Keratinocyte (primary cell): ENCODE measurements around the gene ANKRD33. TPM values are rescaled to one million over a fixed set of nuclear protein-coding genes. Genes with fewer than 3 reads are reported as not detected.

Experiments used
- DNase-seq: peaks from one replicate; pipeline ENCODE4 v3.0.0-alpha.2; 2011; ENCODE audit warnings: low read depth, missing footprints, low spot score
- FAIRE-seq: peaks from 2 replicates; lab custom pipeline; 2011; peaks lifted over from hg19 to GRCh38; lab: Jason Lieb, UNC
- H2AFZ ChIP-seq: 2 replicates; pipeline ENCODE4 v1.6.0; 2012; ENCODE audit warnings: low read length, control low read depth, inconsistent platforms; ENCODE audit not compliant: control insufficient read depth
- H3K27ac ChIP-seq: 2 replicates; pipeline ENCODE4 v1.5.1; 2011; ENCODE audit warnings: low read length; ENCODE audit not compliant: control insufficient read depth, insufficient read depth
- H3K27me3 ChIP-seq: 3 replicates; pipeline ENCODE4 v1.6.0; 2011; ENCODE audit warnings: low read length; ENCODE audit not compliant: control insufficient read depth, insufficient read depth; ENCODE audit errors: extremely low read depth
- H3K36me3 ChIP-seq, 2 experiments: 2 replicates in 1 of 2; 3 replicates in 1 of 2; pipeline ENCODE4 v1.5.1; 2011; ENCODE audit warnings: low read length in 2 of 2, mild to moderate bottlenecking in 1 of 2; ENCODE audit not compliant: control insufficient read depth in 2 of 2, insufficient read depth in 2 of 2; ENCODE audit errors: extremely low read depth in 1 of 2
- H3K4me1 ChIP-seq: 3 replicates; pipeline ENCODE4 v1.5.1; 2011; ENCODE audit warnings: low read length; ENCODE audit not compliant: control insufficient read depth, insufficient read depth; ENCODE audit errors: extremely low read depth
- H3K4me2 ChIP-seq: 3 replicates; pipeline ENCODE4 v1.6.0; 2011; ENCODE audit warnings: low read depth, low read length; ENCODE audit not compliant: control insufficient read depth, insufficient read depth; ENCODE audit errors: extremely low read depth
- H3K4me3 ChIP-seq, 3 experiments: fragments of 200-600 bp in 1 of 3; sonication (generic) in 1 of 3; 2 replicates in 2 of 3; 3 replicates in 1 of 3; pipeline ENCODE4 v1.5.1; 2011 to 2016; ENCODE audit warnings: low read length in 3 of 3, mild to moderate bottlenecking in 3 of 3, control low read depth in 2 of 3, inconsistent platforms in 1 of 3, low read depth in 1 of 3, mixed read lengths in 1 of 3, mixed run types in 1 of 3, moderate library complexity in 1 of 3; ENCODE audit not compliant: control insufficient read depth in 2 of 3, insufficient read depth in 2 of 3; ENCODE audit errors: extremely low read depth in 1 of 3
- H3K79me2 ChIP-seq: 2 replicates; pipeline ENCODE4 v1.6.0; 2012; ENCODE audit warnings: low read length; ENCODE audit not compliant: control insufficient read depth, insufficient read depth
- H3K9ac ChIP-seq: 3 replicates; pipeline ENCODE4 v1.6.0; 2011; ENCODE audit warnings: low read length; ENCODE audit not compliant: control insufficient read depth, insufficient read depth; ENCODE audit errors: extremely low read depth
- H3K9me1 ChIP-seq: 3 replicates; pipeline ENCODE4 v1.6.0; 2011; ENCODE audit warnings: low read length; ENCODE audit not compliant: control insufficient read depth, insufficient read depth; ENCODE audit errors: extremely low read depth
- H3K9me3 ChIP-seq: 2 replicates; pipeline ENCODE4 v1.5.1; 2012; ENCODE audit warnings: low read depth, low read length; ENCODE audit not compliant: control insufficient read depth
- H4K20me1 ChIP-seq: 3 replicates; pipeline ENCODE4 v1.6.0; 2011; ENCODE audit warnings: low read length; ENCODE audit not compliant: control insufficient read depth, insufficient read depth; ENCODE audit errors: extremely low read depth
- CTCF ChIP-seq, 3 experiments: IDR thresholded peaks in 1 of 3; conservative IDR thresholded peaks in 1 of 3; optimal IDR thresholded peaks in 1 of 3; 2 replicates in 2 of 3; 3 replicates in 1 of 3; pipeline versions ENCODE3 to v1.5.1; 2011; ENCODE audit warnings: low read length in 3 of 3, mild to moderate bottlenecking in 3 of 3, moderate library complexity in 2 of 3, control low read depth in 1 of 3, inconsistent platforms in 1 of 3; ENCODE audit not compliant: insufficient read depth in 2 of 3; ENCODE audit errors: extremely low read depth in 1 of 3
- EZH2 ChIP-seq: IDR thresholded peaks from one replicate; pipeline ENCODE4 v1.6.1; 2012; ENCODE audit warnings: inconsistent platforms, mild to moderate bottlenecking, low read length, moderate library complexity
- dilution Hi-C: fragments of 300-500 bp; cut with MboI; formaldehyde crosslinking; loops from one replicate; pipeline ENCODE4 v1.7.0; 2020; ENCODE audit warnings: low sequenced_read_pairs; ENCODE audit not compliant: extremely low pct_ligation_motif_present
- polyA plus RNA-seq, 5 experiments: library from polyadenylated mRNA; depleted of rRNA in 3 of 5; stranded (reverse) in 3 of 5; stranded (forward) in 1 of 5; unstranded in 1 of 5; fragments of >200 nt; gene quantifications; 1 replicate in 1 of 5; 2 replicates in 3 of 5; 3 replicates in 1 of 5; pipeline versions ENCODE4 v1.2.1 to v1.2.3, GENCODE V29; 2011 to 2012; ENCODE audit warnings: missing spikeins in 2 of 5, low read depth in 1 of 5, low replicate concordance in 1 of 5

The ANKRD33 gene
- polyA plus RNA-seq, 1 donor (not counting 4 experiments of a cell fraction or from before 2014, with no cell fraction given), result not detected

GRCh38 chr12:51937926-51938325 lies 50.0 kb downstream of the ANKRD33 start:
- Histone ChIP-seq H3K9ac (no peak overlapping the region), H3K27ac (no peak overlapping the region), H3K27me3 (no peaks in the 10 kb centered on the region), H4K20me1 (no peaks in the 10 kb centered on the region), H3K9me1 (no peaks in the 10 kb centered on the region), H3K4me2 (no peak overlapping the region), H3K9me3 (no peaks in the 10 kb centered on the region), H2AFZ (no peak overlapping the region), H3K79me2 (no peaks in the 10 kb centered on the region), H3K4me1 (peaks cover 34% of the 10 kb centered on the region), H3K4me3 (no peak overlapping the region), H3K36me3 (no peaks in the 10 kb centered on the region)
- FAIRE-seq, result no peak
- no peak for DNase-seq
- dilution Hi-C loops, result no loop called here
- TF ChIP-seq CTCF (optimal IDR thresholded peaks at IDR 0.05 in 1 of 3, IDR thresholded peaks at IDR 0.05 in 1 of 3, conservative IDR thresholded peaks at IDR 0.05 in 1 of 3; ENCODE audit: extremely low read depth in 1 of 3, insufficient read depth in 2 of 3, low read length in 3 of 3), result no peak
- no peak for TF ChIP-seq EZH2

GRCh38 chr12:51938726-51939125 lies 50.8 kb downstream of the ANKRD33 start:
- peak; percentile 79 for FAIRE-seq
- Histone ChIP-seq H3K9me3 (no peaks in the 10 kb centered on the region), H4K20me1 (no peaks in the 10 kb centered on the region), H3K9me1 (no peaks in the 10 kb centered on the region), H3K4me1 (peaks cover 34% of the 10 kb centered on the region), H3K9ac (no peak overlapping the region), H3K79me2 (no peaks in the 10 kb centered on the region), H2AFZ (peak overlapping the region; percentile 48), H3K27me3 (no peaks in the 10 kb centered on the region), H3K4me3 (no peak overlapping the region), H3K36me3 (no peaks in the 10 kb centered on the region), H3K4me2 (peak overlapping the region; percentile 40), H3K27ac (no peak overlapping the region)
- DNase-seq, result peak; percentile 54
- dilution Hi-C loops, result no loop called here
- TF ChIP-seq CTCF (optimal IDR thresholded peaks at IDR 0.05 in 1 of 3, IDR thresholded peaks at IDR 0.05 in 1 of 3, conservative IDR thresholded peaks at IDR 0.05 in 1 of 3; ENCODE audit: extremely low read depth in 1 of 3, insufficient read depth in 2 of 3, low read length in 3 of 3) (no peak), EZH2 (no peak)
